ENCODE measurements around the gene CALHM5. TPM values are rescaled to one million over a fixed set of nuclear protein-coding genes. Genes with fewer than 3 reads are reported as not detected.

The CALHM5 gene, protein sequence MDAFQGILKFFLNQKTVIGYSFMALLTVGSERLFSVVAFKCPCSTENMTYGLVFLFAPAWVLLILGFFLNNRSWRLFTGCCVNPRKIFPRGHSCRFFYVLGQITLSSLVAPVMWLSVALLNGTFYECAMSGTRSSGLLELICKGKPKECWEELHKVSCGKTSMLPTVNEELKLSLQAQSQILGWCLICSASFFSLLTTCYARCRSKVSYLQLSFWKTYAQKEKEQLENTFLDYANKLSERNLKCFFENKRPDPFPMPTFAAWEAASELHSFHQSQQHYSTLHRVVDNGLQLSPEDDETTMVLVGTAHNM
- total RNA-seq, result 3.1 and 4.2 TPM in 2 replicates

DNA sequence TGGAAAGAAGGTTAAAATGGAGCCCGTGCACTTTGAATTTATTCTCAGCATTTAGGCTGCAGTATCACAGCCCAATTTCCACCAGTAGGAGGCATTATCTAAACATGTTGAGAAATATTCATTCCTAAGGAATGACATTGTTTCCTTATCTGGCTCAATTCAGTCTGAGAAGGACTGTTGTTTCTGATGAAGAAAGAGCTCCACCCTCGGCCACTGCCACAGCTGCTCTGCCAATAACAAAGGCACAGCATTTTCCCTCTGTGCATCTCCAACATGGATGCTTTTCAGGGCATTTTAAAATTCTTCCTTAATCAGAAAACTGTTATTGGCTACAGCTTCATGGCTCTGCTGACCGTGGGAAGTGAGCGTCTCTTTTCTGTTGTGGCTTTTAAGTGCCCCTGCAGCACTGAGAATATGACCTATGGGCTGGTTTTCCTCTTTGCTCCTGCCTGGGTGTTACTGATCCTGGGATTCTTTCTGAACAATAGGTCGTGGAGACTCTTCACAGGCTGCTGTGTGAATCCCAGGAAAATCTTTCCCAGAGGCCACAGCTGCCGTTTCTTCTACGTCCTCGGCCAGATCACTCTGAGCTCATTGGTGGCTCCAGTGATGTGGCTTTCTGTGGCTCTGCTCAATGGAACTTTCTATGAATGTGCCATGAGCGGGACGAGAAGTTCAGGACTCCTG lies at the start of gene CALHM5:
CALHM5 (plus strand) TSS at position 216 of the 687 bp plus-strand sequence; CDS start at position 274, 58 bp downstream.

DNA sequence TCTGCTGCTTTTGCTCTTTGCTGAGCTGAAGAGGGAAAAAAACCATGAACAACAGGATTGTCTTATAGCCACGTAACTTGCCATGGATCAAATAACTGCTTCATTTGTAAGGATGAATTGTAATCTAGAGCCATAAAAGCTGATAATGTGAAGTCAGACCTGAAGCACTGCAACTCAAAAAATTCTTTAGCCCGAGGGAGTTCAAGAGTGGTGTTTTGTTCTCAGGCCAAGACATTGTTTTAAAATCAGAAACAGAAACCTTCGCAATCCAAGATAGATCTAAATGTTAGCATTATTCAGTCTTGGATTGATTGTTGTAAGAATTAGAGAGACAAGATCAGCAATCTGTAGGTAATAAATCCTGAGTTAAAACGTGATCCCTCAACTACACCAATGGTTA lies 34.2 kb downstream of the CALHM5 start, which contains the start of gene TRAPPC3L:
TRAPPC3L (minus strand) TSS at position 34 of the 400 bp plus-strand sequence. CDS start 170 bp downstream, outside the sequence.

GRCh38 chr6:116553451-116553850 lies 42.0 kb downstream of the CALHM5 start, which contains the start of gene CALHM4:
Gene CALHM4, plus strand, starts transcription at chr6:116553751. Its CDS starts 43 bp downstream, at chr6:116553794.

DNA sequence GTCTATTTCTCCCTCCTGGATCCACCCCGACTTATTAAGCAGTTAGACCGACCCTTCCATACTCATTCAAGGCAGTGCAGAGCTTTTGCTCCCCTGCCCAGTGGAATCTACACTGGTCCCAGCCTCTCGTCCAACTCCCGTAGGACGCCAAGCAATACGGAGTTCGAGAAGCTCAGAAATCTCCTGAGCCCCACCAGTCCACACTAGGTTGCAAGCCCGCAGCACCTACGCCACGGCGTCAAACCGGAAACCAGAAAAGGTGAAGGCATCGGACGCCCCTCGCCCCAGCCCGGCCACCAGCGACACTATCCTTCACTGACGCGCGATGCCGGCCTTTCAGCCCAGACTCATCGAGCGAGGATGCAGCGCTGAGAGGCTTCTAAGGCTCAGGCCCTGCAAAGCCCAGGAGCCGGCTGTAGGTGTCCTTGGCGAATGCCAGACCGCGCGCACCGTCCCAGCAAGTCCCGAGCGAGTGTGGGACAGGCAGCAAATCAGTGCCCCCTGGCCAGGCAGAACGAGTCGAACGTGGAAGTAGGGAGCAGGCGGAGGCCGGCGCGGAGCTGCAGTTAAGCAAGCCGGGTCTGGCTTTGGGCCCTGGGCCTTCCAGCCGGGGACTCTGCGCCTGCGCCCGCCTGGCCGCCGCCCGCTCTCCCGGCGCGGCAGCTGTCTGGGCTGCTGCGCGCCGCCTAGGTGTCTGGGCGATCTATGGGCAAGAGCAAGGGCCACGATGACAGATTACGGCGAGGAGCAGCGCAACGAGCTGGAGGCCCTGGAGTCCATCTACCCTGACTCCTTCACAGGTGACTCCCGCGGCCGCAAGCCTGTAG lies 59.6 kb downstream of the CALHM5 start, which contains the start of gene RWDD1:
RWDD1 (plus strand) TSS at position 649 of the 827 bp plus-strand sequence; CDS start at position 728, 79 bp downstream.

Other genes with a start within 250 kb of the CALHM5 start
- gene TSPYL1, start 231.7 kb upstream of the CALHM5 start, total RNA-seq, result 91.6 and 126 TPM in 2 replicates
- gene DSE, start 140.7 kb upstream of the CALHM5 start, total RNA-seq, result 167 and 173 TPM in 2 replicates
- gene CALHM6, start 50.3 kb upstream of the CALHM5 start, total RNA-seq, result 1.4 and 3.0 TPM in 2 replicates
- gene TRAPPC3L, start 34.0 kb downstream of the CALHM5 start, total RNA-seq, result 0.11 and 0.13 TPM in 2 replicates
- gene CALHM4, start 42.1 kb downstream of the CALHM5 start, total RNA-seq, result not detected in 2 replicates
- 63.2 and 63.8 TPM in 2 replicates for gene RWDD1, start 59.9 kb downstream of the CALHM5 start, total RNA-seq
- gene RSPH4A, start 104.8 kb downstream of the CALHM5 start, total RNA-seq, result 0.13 and 0.22 TPM in 2 replicates
- gene ZUP1, start 157.1 kb downstream of the CALHM5 start, total RNA-seq, result 10.8 and 13.3 TPM in 2 replicates
- 7.4 and 9.4 TPM in 2 replicates for gene KPNA5, start 169.6 kb downstream of the CALHM5 start, total RNA-seq

Measured in articular chondrocyte of knee joint (primary cell).